Mesenchymal stem cell (in vitro differentiated cells and primary cell): ENCODE data around the gene NREP.

Experiments used
- DNase-seq: peaks from one replicate; pipeline ENCODE4 v3.0.0-alpha.2; 2013
- H2AFZ ChIP-seq: one replicate; pipeline ENCODE4 v1.6.1; 2013; ENCODE audit warnings: low read depth, mild to moderate bottlenecking, control low read depth, inconsistent platforms, low read length, moderate library complexity
- H2AK5ac ChIP-seq: 2 replicates; pipeline ENCODE4 v1.6.1; 2013; ENCODE audit warnings: low read length, moderate library complexity, mild to moderate bottlenecking, inconsistent platforms; ENCODE audit not compliant: severe bottlenecking
- H2BK120ac ChIP-seq: one replicate; pipeline ENCODE4 v1.6.1; 2013; ENCODE audit warnings: low read depth, mild to moderate bottlenecking, inconsistent platforms, low read length, moderate library complexity
- H2BK12ac ChIP-seq, 2 experiments: one replicate each; pipeline ENCODE4 v1.6.1; 2013; ENCODE audit warnings: inconsistent platforms in 2 of 2, low read length in 2 of 2, mild to moderate bottlenecking in 2 of 2, moderate library complexity in 2 of 2, control low read depth in 1 of 2
- H2BK15ac ChIP-seq: one replicate; pipeline ENCODE4 v1.6.1; 2013; ENCODE audit warnings: mild to moderate bottlenecking, low read depth, inconsistent platforms; ENCODE audit not compliant: poor library complexity, severe bottlenecking
- H2BK5ac ChIP-seq: 2 replicates; pipeline ENCODE4 v1.6.1; 2013; ENCODE audit warnings: low read depth, mild to moderate bottlenecking, low read length, control low read depth, inconsistent platforms; ENCODE audit not compliant: poor library complexity, severe bottlenecking
- H3K14ac ChIP-seq, 2 experiments: one replicate each; pipeline ENCODE4 v1.6.1; 2013; ENCODE audit warnings: inconsistent platforms in 2 of 2, low read length in 2 of 2, control low read depth in 1 of 2, mild to moderate bottlenecking in 1 of 2, moderate library complexity in 1 of 2
- H3K18ac ChIP-seq, 2 experiments: one replicate each; pipeline ENCODE4 v1.6.1; 2013; ENCODE audit warnings: inconsistent platforms in 2 of 2, low read length in 2 of 2, control low read depth in 1 of 2, low read depth in 1 of 2, mild to moderate bottlenecking in 1 of 2
- H3K23ac ChIP-seq, 2 experiments: one replicate each; pipeline ENCODE4 v1.6.1; 2013; ENCODE audit warnings: inconsistent platforms in 2 of 2, low read length in 2 of 2, mild to moderate bottlenecking in 2 of 2, moderate library complexity in 2 of 2, control low read depth in 1 of 2
- H3K27ac ChIP-seq: 2 replicates; pipeline ENCODE4 v1.5.1; 2013; ENCODE audit warnings: mild to moderate bottlenecking, moderate library complexity, low read length, control low read depth, inconsistent platforms; ENCODE audit not compliant: poor library complexity, severe bottlenecking
- H3K27me3 ChIP-seq, 2 experiments: 2 replicates each; pipeline versions ENCODE4 v1.6.1 to v1.7.0; 2013; ENCODE audit warnings: low read length in 2 of 2, mild to moderate bottlenecking in 2 of 2, moderate library complexity in 2 of 2, control low read depth in 1 of 2, inconsistent platforms in 1 of 2; ENCODE audit not compliant: control insufficient read depth in 1 of 2, insufficient read depth in 1 of 2
- H3K36me3 ChIP-seq, 2 experiments: 2 replicates each; pipeline versions ENCODE4 v1.6.1 to v1.7.0; 2013; ENCODE audit warnings: low read length in 2 of 2, control low read depth in 1 of 2, inconsistent platforms in 1 of 2, low read depth in 1 of 2, mild to moderate bottlenecking in 1 of 2; ENCODE audit not compliant: insufficient read depth in 2 of 2, control insufficient read depth in 1 of 2
- H3K4ac ChIP-seq, 2 experiments: one replicate each; pipeline ENCODE4 v1.6.1; 2013; ENCODE audit warnings: inconsistent platforms in 2 of 2, low read length in 2 of 2, mild to moderate bottlenecking in 2 of 2, moderate library complexity in 2 of 2, control low read depth in 1 of 2, low read depth in 1 of 2
- H3K4me1 ChIP-seq: 2 replicates; pipeline ENCODE4 v1.6.1; 2013; ENCODE audit warnings: low read depth, low read length, control low read depth; ENCODE audit not compliant: control insufficient read depth, insufficient read depth
- H3K4me2 ChIP-seq: 2 replicates; pipeline ENCODE4 v1.6.1; 2013; ENCODE audit warnings: low read length, mild to moderate bottlenecking, inconsistent platforms; ENCODE audit not compliant: poor library complexity, severe bottlenecking
- H3K4me3 ChIP-seq, 2 experiments: 2 replicates each; pipeline versions ENCODE4 v1.5.1 to v1.7.0; 2013; ENCODE audit warnings: low read length in 2 of 2, mild to moderate bottlenecking in 2 of 2, control low read depth in 1 of 2, low read depth in 1 of 2; ENCODE audit not compliant: insufficient read depth in 1 of 2
- H3K79me1 ChIP-seq: replicated peaks from 2 replicates; pipeline ENCODE4 v1.6.1; 2013; ENCODE audit warnings: mild to moderate bottlenecking, control low read depth, low read length, inconsistent platforms; ENCODE audit not compliant: poor library complexity, severe bottlenecking
- H3K9ac ChIP-seq: 2 replicates; pipeline ENCODE4 v1.7.0; 2013; ENCODE audit warnings: mild to moderate bottlenecking, low read length, moderate library complexity
- H3K9me3 ChIP-seq: 2 replicates; pipeline ENCODE4 v1.7.0; 2013; ENCODE audit warnings: mild to moderate bottlenecking, low read length; ENCODE audit not compliant: control insufficient read depth
- H4K8ac ChIP-seq: one replicate; pipeline ENCODE4 v1.6.1; 2013; ENCODE audit warnings: inconsistent platforms, mild to moderate bottlenecking, low read length, moderate library complexity
- H4K91ac ChIP-seq: one replicate; pipeline ENCODE4 v1.6.1; 2013; ENCODE audit warnings: mild to moderate bottlenecking, low read length, inconsistent platforms
- WGBS: methylation state at CpG from one replicate; pipeline ENCODE4 v1.1.7; 2013; ENCODE audit warnings: mixed read lengths; 5-methylcytosine and 5-hydroxymethylcytosine counted together

The NREP gene

GRCh38 chr5:111734597-111734996 lies 22.4 kb downstream of the NREP start:
- H3K4me3 ChIP-seq, result no peak overlapping the region
- no peak overlapping the region for H2AK5ac ChIP-seq
- H3K27ac ChIP-seq, result no peak overlapping the region
- no peak overlapping the region for H3K23ac ChIP-seq
- no peak overlapping the region for H4K91ac ChIP-seq
- H2BK120ac ChIP-seq, result no peak overlapping the region
- H3K79me1 ChIP-seq, result peaks cover 9% of the 10 kb centered on the region
- H3K9me3 ChIP-seq, result no peaks in the 10 kb centered on the region
- no peak overlapping the region for H3K14ac ChIP-seq
- no peak overlapping the region for H4K8ac ChIP-seq
- no peak overlapping the region for H3K4ac ChIP-seq
- no peak for DNase-seq
- H2BK15ac ChIP-seq, result no peak overlapping the region
- no CpG with 5 or more reads among the region's 3 CpGs for WGBS
- no peak overlapping the region for H3K9ac ChIP-seq
- no peak overlapping the region for H2AFZ ChIP-seq
- no peaks in the 10 kb centered on the region for H3K27me3 ChIP-seq
- no peak overlapping the region for H3K18ac ChIP-seq
- H3K4me1 ChIP-seq, result peaks cover 4% of the 10 kb centered on the region
- H3K36me3 ChIP-seq, result peaks cover 24 to 52% of the 10 kb centered on the region in 2 experiments
- no peak overlapping the region for H2BK5ac ChIP-seq
- no peak overlapping the region for H2BK12ac ChIP-seq
- no peak overlapping the region for H3K4me2 ChIP-seq

GRCh38 chr5:111734013-111734412 lies 23.0 kb downstream of the NREP start:
- H3K79me1 ChIP-seq, result peaks cover 8% of the 10 kb centered on the region
- H2AK5ac ChIP-seq, result no peak overlapping the region
- DNase-seq, result peak; percentile 85
- no peak overlapping the region for H2BK12ac ChIP-seq
- no peak overlapping the region for H3K4ac ChIP-seq
- no peak overlapping the region for H2BK5ac ChIP-seq
- no peak overlapping the region for H4K91ac ChIP-seq
- H3K27me3 ChIP-seq, result no peaks in the 10 kb centered on the region
- H3K14ac ChIP-seq, result no peak overlapping the region
- no peak overlapping the region for H3K23ac ChIP-seq
- H3K36me3 ChIP-seq, result peaks cover 24 to 58% of the 10 kb centered on the region in 2 experiments
- no peak overlapping the region for H3K9ac ChIP-seq
- 52% methylated on average over 4 of the region's 6 CpGs for WGBS
- H3K4me3 ChIP-seq, result no peak overlapping the region
- peak overlapping the region in 1 of 2 experiments; percentile 41 for H3K18ac ChIP-seq
- no peak overlapping the region for H2BK15ac ChIP-seq
- no peaks in the 10 kb centered on the region for H3K9me3 ChIP-seq
- no peak overlapping the region for H2BK120ac ChIP-seq
- no peak overlapping the region for H4K8ac ChIP-seq
- no peaks in the 10 kb centered on the region for H3K4me1 ChIP-seq
- H3K4me2 ChIP-seq, result no peak overlapping the region
- H3K27ac ChIP-seq, result no peak overlapping the region
- no peak overlapping the region for H2AFZ ChIP-seq

- Histone ChIP-seq H3K14ac (no peak overlapping the region), H3K4me3 (no peak overlapping the region), H2BK15ac (no peak overlapping the region), H2AFZ (no peak overlapping the region), H3K27ac (no peak overlapping the region), H3K9ac (no peak overlapping the region), H4K91ac (no peak overlapping the region), H2AK5ac (no peak overlapping the region), H3K18ac (no peak overlapping the region), H3K23ac (no peak overlapping the region), H3K4me1 (no peaks in the 10 kb centered on the region), H3K9me3 (no peaks in the 10 kb centered on the region), H2BK120ac (peak overlapping the region; percentile 7), H3K4me2 (no peak overlapping the region), H2BK5ac (no peak overlapping the region), H3K36me3 (peaks cover 24 to 63% of the 10 kb centered on the region in 2 experiments), H4K8ac (no peak overlapping the region), H3K79me1 (peaks cover 8% of the 10 kb centered on the region), H3K4ac (no peak overlapping the region), H3K27me3 (no peaks in the 10 kb centered on the region), H2BK12ac (no peak overlapping the region)
- DNase-seq, result no peak
- 99% methylated on average over 4 of the region's 7 CpGs for WGBS
Measured at GRCh38 chr5:111733571-111733970, 23.4 kb downstream of the NREP start.

GRCh38 chr5:111731638-111732037 lies 25.4 kb downstream of the NREP start:
- no peak overlapping the region for H2BK5ac ChIP-seq
- peak overlapping the region in 1 of 2 experiments; percentile 15 for H3K4ac ChIP-seq
- H3K14ac ChIP-seq, result no peak overlapping the region
- no peak overlapping the region for H3K18ac ChIP-seq
- peaks cover 24 to 81% of the 10 kb centered on the region in 2 experiments for H3K36me3 ChIP-seq
- H2BK12ac ChIP-seq, result no peak overlapping the region
- H3K4me2 ChIP-seq, result no peak overlapping the region
- no peak overlapping the region for H2AK5ac ChIP-seq
- no peaks in the 10 kb centered on the region for H3K4me1 ChIP-seq
- no peaks in the 10 kb centered on the region for H3K9me3 ChIP-seq
- no peak overlapping the region for H3K9ac ChIP-seq
- H4K8ac ChIP-seq, result no peak overlapping the region
- H3K27ac ChIP-seq, result no peak overlapping the region
- H3K79me1 ChIP-seq, result peaks cover 10% of the 10 kb centered on the region
- no peak overlapping the region for H2BK15ac ChIP-seq
- no peak overlapping the region for H2BK120ac ChIP-seq
- WGBS, result 94% methylated on average over 7 of the region's 7 CpGs
- no peak overlapping the region for H3K4me3 ChIP-seq
- DNase-seq, result no peak
- H2AFZ ChIP-seq, result no peak overlapping the region
- no peak overlapping the region for H4K91ac ChIP-seq
- H3K23ac ChIP-seq, result no peak overlapping the region
- no peaks in the 10 kb centered on the region for H3K27me3 ChIP-seq
